ENCODE measurements around the gene MFN1.
A peak's percentile ranks its signal among the peaks of the same experiment; 100 is the strongest.

The MFN1 gene

GRCh38 chr3:179415377-179415776 is 67.9 kb downstream of the MFN1 start:
- TF ChIP-seq CTCF (IDR thresholded peaks at IDR 0.05) (no peak), ZFX (IDR thresholded peaks at IDR 0.05; ENCODE audit: borderline replicate concordance) (no peak)
- no peak overlapping the region for H3K27ac ChIP-seq

GRCh38 chr3:179416681-179417080 is 69.2 kb downstream of the MFN1 start:
- no peak for TF ChIP-seq CTCF (IDR thresholded peaks at IDR 0.05)
- TF ChIP-seq ZFX (IDR thresholded peaks at IDR 0.05; ENCODE audit: borderline replicate concordance) = no peak
- no peak overlapping the region for H3K27ac ChIP-seq

GRCh38 chr3:179418610-179419009 is 71.1 kb downstream of the MFN1 start:
- TF ChIP-seq ZFX (IDR thresholded peaks at IDR 0.05; ENCODE audit: borderline replicate concordance) = no peak
- TF ChIP-seq CTCF (IDR thresholded peaks at IDR 0.05) = no peak

GRCh38 chr3:179421500-179421899 is 74.0 kb downstream of the MFN1 start:
- H3K27ac ChIP-seq = no peak overlapping the region
- TF ChIP-seq ZFX (IDR thresholded peaks at IDR 0.05; ENCODE audit: borderline replicate concordance) = no peak
- peak; percentile 63 for TF ChIP-seq CTCF (IDR thresholded peaks at IDR 0.05)

More at GRCh38 chr3:179418610-179419009, 71.1 kb downstream of the MFN1 start:
- H3K27ac ChIP-seq = no peak overlapping the region

- H3K27ac ChIP-seq = no peak overlapping the region
- TF ChIP-seq CTCF (IDR thresholded peaks at IDR 0.05) (no peak), ZFX (IDR thresholded peaks at IDR 0.05; ENCODE audit: borderline replicate concordance) (no peak)
Measured at GRCh38 chr3:179425075-179425474, 77.6 kb downstream of the MFN1 start.

GRCh38 chr3:179428876-179429548 is 81.5 kb downstream of the MFN1 start:
- TF ChIP-seq ZFX (IDR thresholded peaks at IDR 0.05; ENCODE audit: borderline replicate concordance) (no peak), CTCF (IDR thresholded peaks at IDR 0.05) (no peak)
- H3K27ac ChIP-seq = no peak overlapping the region

GRCh38 chr3:179430277-179430870 is 82.9 kb downstream of the MFN1 start:
- TF ChIP-seq CTCF (IDR thresholded peaks at IDR 0.05) (no peak), ZFX (IDR thresholded peaks at IDR 0.05; ENCODE audit: borderline replicate concordance) (no peak)
- H3K27ac ChIP-seq = no peak overlapping the region
